GM12874 (cell line): ENCODE measurements around the gene PAPPA2.

Experiments used
- TF ChIP-seq, protein P1 (sequence below): IDR thresholded peaks from 2 replicates; pipeline ENCODE4 v1.5.1; 2011; ENCODE audit warnings: low read depth, mild to moderate bottlenecking, control low read depth, low read length, moderate library complexity; ENCODE audit not compliant: insufficient read depth

Gene PAPPA2

DNA sequence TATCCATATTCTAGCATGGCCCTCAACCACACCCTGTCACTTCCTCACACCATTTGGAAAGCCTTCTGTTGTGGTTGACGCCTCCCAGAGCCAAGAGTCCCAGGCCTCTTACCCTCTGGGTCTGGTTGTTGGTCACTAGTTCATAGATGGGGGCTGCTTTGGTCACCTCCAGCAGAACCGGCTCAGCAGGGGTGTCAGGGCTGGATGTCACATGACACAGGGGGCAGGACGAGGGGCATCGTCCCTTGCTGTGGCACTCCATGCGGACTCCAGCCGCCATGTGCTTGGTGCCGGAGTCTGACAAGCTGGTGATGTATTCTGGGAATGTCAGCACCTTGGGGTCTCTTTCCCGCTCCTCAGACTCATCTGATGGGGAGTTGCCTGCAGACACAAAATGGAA lies 431.5 kb downstream of the PAPPA2 start:
- TF ChIP-seq, protein P1, sequence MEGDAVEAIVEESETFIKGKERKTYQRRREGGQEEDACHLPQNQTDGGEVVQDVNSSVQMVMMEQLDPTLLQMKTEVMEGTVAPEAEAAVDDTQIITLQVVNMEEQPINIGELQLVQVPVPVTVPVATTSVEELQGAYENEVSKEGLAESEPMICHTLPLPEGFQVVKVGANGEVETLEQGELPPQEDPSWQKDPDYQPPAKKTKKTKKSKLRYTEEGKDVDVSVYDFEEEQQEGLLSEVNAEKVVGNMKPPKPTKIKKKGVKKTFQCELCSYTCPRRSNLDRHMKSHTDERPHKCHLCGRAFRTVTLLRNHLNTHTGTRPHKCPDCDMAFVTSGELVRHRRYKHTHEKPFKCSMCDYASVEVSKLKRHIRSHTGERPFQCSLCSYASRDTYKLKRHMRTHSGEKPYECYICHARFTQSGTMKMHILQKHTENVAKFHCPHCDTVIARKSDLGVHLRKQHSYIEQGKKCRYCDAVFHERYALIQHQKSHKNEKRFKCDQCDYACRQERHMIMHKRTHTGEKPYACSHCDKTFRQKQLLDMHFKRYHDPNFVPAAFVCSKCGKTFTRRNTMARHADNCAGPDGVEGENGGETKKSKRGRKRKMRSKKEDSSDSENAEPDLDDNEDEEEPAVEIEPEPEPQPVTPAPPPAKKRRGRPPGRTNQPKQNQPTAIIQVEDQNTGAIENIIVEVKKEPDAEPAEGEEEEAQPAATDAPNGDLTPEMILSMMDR = no peak
